CD4-positive, alpha-beta T cell treated with Interleukin-4 for 1 hour (primary cell): ENCODE data around the gene MYO3A.
"Not testable (repeated sequence)": the region's sequence is repeated elsewhere in the genome, so short reads cannot be mapped to it uniquely, and the experiment has no call there.

Experiments
- DNase-seq, 2 donors: peaks; one replicate each; pipeline ENCODE4 v3.0.0-alpha.2; 2020 to 2022

Gene MYO3A

GRCh38 chr10:26087666-26088065 lies 153.6 kb downstream of the MYO3A start:
- DNase-seq = no peak

- DNase-seq = no peak
Observed at GRCh38 chr10:26090026-26090425, 156.0 kb downstream of the MYO3A start.

- DNase-seq = no peak
Observed at GRCh38 chr10:26090762-26091161, 156.7 kb downstream of the MYO3A start.

GRCh38 chr10:26093229-26093628 lies 159.2 kb downstream of the MYO3A start:
- no peak for DNase-seq

GRCh38 chr10:26095781-26096180 lies 161.8 kb downstream of the MYO3A start:
- DNase-seq = no peak

- not testable (repeated sequence) for DNase-seq
Observed at GRCh38 chr10:26097549-26097948, 163.5 kb downstream of the MYO3A start.

GRCh38 chr10:26112532-26112931 lies 178.5 kb downstream of the MYO3A start:
- DNase-seq = no peak

- no peak for DNase-seq
Observed at GRCh38 chr10:26138613-26139012, 204.6 kb downstream of the MYO3A start.

- DNase-seq = no peak
Observed at GRCh38 chr10:26156019-26156418, 222.0 kb downstream of the MYO3A start.

- DNase-seq = no peak
Observed at GRCh38 chr10:26157734-26158133, 223.7 kb downstream of the MYO3A start.

GRCh38 chr10:26169466-26169865 lies 235.4 kb downstream of the MYO3A start:
- DNase-seq = no peak

GRCh38 chr10:26172131-26172530 lies 238.1 kb downstream of the MYO3A start:
- DNase-seq = no peak

GRCh38 chr10:26173837-26174236 lies 239.8 kb downstream of the MYO3A start:
- DNase-seq = no peak

GRCh38 chr10:26177341-26177740 lies 243.3 kb downstream of the MYO3A start:
- no peak for DNase-seq

- no peak for DNase-seq
Observed at GRCh38 chr10:26194275-26194674, 260.2 kb downstream of the MYO3A start.

- no peak for DNase-seq
Observed at GRCh38 chr10:26197248-26197647, 263.2 kb downstream of the MYO3A start.

- no peak for DNase-seq
Observed at GRCh38 chr10:26198119-26198518, 264.1 kb downstream of the MYO3A start.

- DNase-seq = no peak
Observed at GRCh38 chr10:26199841-26200240, 265.8 kb downstream of the MYO3A start.

GRCh38 chr10:26205223-26205622 lies 271.2 kb downstream of the MYO3A start:
- no peak for DNase-seq

GRCh38 chr10:26211781-26212444 lies 277.9 kb downstream of the MYO3A start:
- no peak for DNase-seq

- no peak for DNase-seq
Observed at GRCh38 chr10:26212511-26212910, 278.5 kb downstream of the MYO3A start.

GRCh38 chr10:26213157-26213800 lies 279.2 kb downstream of the MYO3A start:
- DNase-seq = no peak

- DNase-seq = no peak
Observed at GRCh38 chr10:26214004-26214403, 280.0 kb downstream of the MYO3A start.

GRCh38 chr10:26214551-26215395 lies 280.7 kb downstream of the MYO3A start:
- no peak for DNase-seq
